Pancreas (tissue), 10 donors: ENCODE data around the gene TAS1R2. TPM values are rescaled to one million over a fixed set of nuclear protein-coding genes. Genes with fewer than 3 reads are reported as not detected.

Source experiments
- ATAC-seq, 4 donors: fragments of 200-7000 bp; cut with Tn5 transposase; one replicate each; pipeline versions ENCODE4 v1.8.0 to v1.9.1; 2020; ENCODE audit warnings: mild to moderate bottlenecking in 4 of 4, moderate library complexity in 4 of 4
- DNase-seq, 6 donors: peaks; one replicate each; pipeline ENCODE4 v3.0.0-alpha.2; 2020
- FAIRE-seq: peaks from 2 replicates; lab custom pipeline; 2012; peaks lifted over from hg19 to GRCh38; lab: Jason Lieb, UNC
- H3K27ac ChIP-seq, 4 donors: fragments of 200-600 bp; sonication (generic); 1 replicate in 3 of 4; 2 replicates in 1 of 4; pipeline versions ENCODE4 v1.5.0 to v1.8.0; 2020
- H3K27me3 ChIP-seq, 4 donors: fragments of 200-600 bp; one replicate each; pipeline ENCODE4 v1.8.0; 2021
- H3K36me3 ChIP-seq, 3 donors: fragments of 200-600 bp; sonication (generic) in 1 of 3; one replicate each; pipeline versions ENCODE4 v1.5.0 to v1.8.0; 2020 to 2021
- H3K4me1 ChIP-seq, 3 donors: fragments of 200-600 bp; one replicate each; pipeline ENCODE4 v1.8.0; 2021
- H3K4me3 ChIP-seq, 4 donors: fragments of 200-600 bp; sonication (generic) in 2 of 4; one replicate each; pipeline versions ENCODE4 v1.5.0 to v1.8.0; 2020 to 2021
- H3K9me3 ChIP-seq, 4 donors: fragments of 200-600 bp; one replicate each; pipeline ENCODE4 v1.8.0; 2021
- CTCF ChIP-seq, 4 donors: fragments of 200-600 bp; sonication (generic) in 3 of 4; IDR thresholded peaks; one replicate each; pipeline versions ENCODE4 v1.5.0 to v1.8.0; 2021; ENCODE audit warnings: antibody characterized with exemption in 4 of 4
- WGBS, 2 donors: extraction: QIAGEN DNeasy Blood & Tissue Kit; methylation state at CpG; one replicate each; pipeline ENCODE4 v1.1.7; 2013; 5-methylcytosine and 5-hydroxymethylcytosine counted together
- intact Hi-C, 3 donors: fragments of 100-400 bp; cut with DNase I; formaldehyde crosslinking; loops; one replicate each; pipeline versions ENCODE4 v1.11.1 to v1.14.2; 2022
- polyA plus RNA-seq, 2 donors: library from polyadenylated mRNA; stranded (reverse); fragments of 200-250 nt; gene quantifications; one replicate each; pipeline ENCODE4 v1.2.3, GENCODE V29; 2013
- total RNA-seq, 6 donors: library from RNA; stranded (reverse); fragmentation: NEBNext Ultra II Directional in 4 of 6; extraction: Animal tissue kit (Norgen Biotek cat#: 25700) in 4 of 6; gene quantifications; one replicate each; pipeline versions ENCODE4 v1.2.1 to v1.2.4, GENCODE V29; 2021 to 2023
- donor health status: healthy with polysubstance abuse.
- donor health status: DM: no; HTN: no; CAD: no; lungs with moderate emphysema.
- donor health status: DM: no; HTN: no; CAD: no.
- donor health status: control.
- donor health status: control.
- donor health status: Bipolar disorder and iron deficiency.
- donor health status: DM: yes; HTN: yes; CAD: no.
- donor health status: DM: no; HTN: no; CAD: no.
- donor health status: DM: no; HTN: no; CAD: no.
- donor health status: DM: yes; HTN: yes; CAD: no.

The TAS1R2 gene
- total and polyA plus RNA-seq, 8 donors, result not detected

- WGBS, 2 donors, result 83 to 88% methylated on average over 12 of the region's 12 CpGs
- Histone ChIP-seq H3K27ac (no peak overlapping the region), H3K36me3 (no peaks in the 10 kb centered on the region), H3K27me3 (no peaks in the 10 kb centered on the region), H3K4me3 (no peak overlapping the region), H3K4me1 (no peaks in the 10 kb centered on the region), H3K9me3 (no peaks in the 10 kb centered on the region)
- ATAC-seq, result no peak
- no peak for FAIRE-seq
- intact Hi-C loops, result loop anchor here in 1 of 3 donors (5.0 kb wide), 1 partner anchor 282 kb away; no protein-coding TSS in a partner anchor
- no peak for TF ChIP-seq CTCF (IDR thresholded peaks at IDR 0.05)
- DNase-seq, result peak in 1 of 6 donors; percentile 50
These were observed 19.8 kb upstream of the TAS1R2 start for GRCh38 chr1:18879215-18879790.

GRCh38 chr1:18878538-18879214 is 19.2 kb upstream of the TAS1R2 start:
- no peak for ATAC-seq
- H3K27ac ChIP-seq, result no peak overlapping the region
- 79 to 80% methylated on average over 12 of the region's 12 CpGs for WGBS, 2 donors
- H3K36me3 ChIP-seq, result no peaks in the 10 kb centered on the region
- no peaks in the 10 kb centered on the region for H3K9me3 ChIP-seq
- no peak for FAIRE-seq
- H3K4me1 ChIP-seq, result no peaks in the 10 kb centered on the region
- intact Hi-C loops, result loop anchor here in 1 of 3 donors (5.0 kb wide), 1 partner anchor 281 kb away; no protein-coding TSS in a partner anchor
- no peak for DNase-seq
- no peaks in the 10 kb centered on the region for H3K27me3 ChIP-seq
- no peak for TF ChIP-seq CTCF (IDR thresholded peaks at IDR 0.05)
- no peak overlapping the region for H3K4me3 ChIP-seq

GRCh38 chr1:18877282-18877681 is 17.8 kb upstream of the TAS1R2 start:
- no peak for ATAC-seq
- no peak for FAIRE-seq
- H3K36me3 ChIP-seq, result no peaks in the 10 kb centered on the region
- intact Hi-C loops, result loop anchor here in 1 of 3 donors (5.0 kb wide), 1 partner anchor 280 kb away; no protein-coding TSS in a partner anchor
- H3K27ac ChIP-seq, result no peak overlapping the region
- no peaks in the 10 kb centered on the region for H3K9me3 ChIP-seq
- H3K27me3 ChIP-seq, result no peaks in the 10 kb centered on the region
- H3K4me1 ChIP-seq, result no peaks in the 10 kb centered on the region
- 93 to 94% methylated on average over 35 of the region's 35 CpGs for WGBS, 2 donors
- DNase-seq, result peak in 1 of 6 donors; percentile 57
- no peak overlapping the region for H3K4me3 ChIP-seq
- TF ChIP-seq CTCF (IDR thresholded peaks at IDR 0.05), result no peak

GRCh38 chr1:18876210-18876609 is 16.8 kb upstream of the TAS1R2 start:
- TF ChIP-seq CTCF (IDR thresholded peaks at IDR 0.05), result no peak
- no peaks in the 10 kb centered on the region for H3K27me3 ChIP-seq
- H3K4me3 ChIP-seq, result no peak overlapping the region
- ATAC-seq, result no peak
- no peaks in the 10 kb centered on the region for H3K36me3 ChIP-seq
- no peak for FAIRE-seq
- no peaks in the 10 kb centered on the region for H3K4me1 ChIP-seq
- no peaks in the 10 kb centered on the region for H3K9me3 ChIP-seq
- intact Hi-C loops, result loop anchor here in 1 of 3 donors (5.0 kb wide), 1 partner anchor 279 kb away; no protein-coding TSS in a partner anchor
- no peak for DNase-seq
- WGBS, 2 donors, result 88 to 90% methylated on average over 10 of the region's 10 CpGs
- no peak overlapping the region for H3K27ac ChIP-seq

DNA sequence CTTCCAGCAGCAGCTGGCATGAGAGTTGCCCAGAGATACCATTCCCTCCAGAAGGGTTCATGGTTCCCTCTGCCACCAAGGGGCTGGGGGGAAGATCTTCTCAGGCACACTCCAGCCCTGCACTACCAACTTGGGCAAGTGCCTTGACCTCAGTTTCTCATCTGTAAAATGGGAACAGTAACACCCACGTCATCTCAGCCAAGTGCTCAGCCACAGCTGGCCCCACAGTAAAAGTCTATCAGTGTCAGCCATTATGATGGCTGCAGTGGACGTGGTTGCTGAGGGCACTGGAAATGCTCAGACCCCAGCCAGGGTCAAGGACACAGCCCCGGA is 16.3 kb upstream of the TAS1R2 start:
- no peak for TF ChIP-seq CTCF (IDR thresholded peaks at IDR 0.05)
- Histone ChIP-seq H3K36me3 (no peaks in the 10 kb centered on the region), H3K27me3 (no peaks in the 10 kb centered on the region), H3K27ac (no peak overlapping the region), H3K4me1 (no peaks in the 10 kb centered on the region), H3K4me3 (no peak overlapping the region), H3K9me3 (no peaks in the 10 kb centered on the region)
- DNase-seq, result no peak
- 70 to 73% methylated on average over 3 of the region's 3 CpGs for WGBS, 2 donors
- no peak for FAIRE-seq
- intact Hi-C loops, result loop anchor here in 1 of 3 donors (5.0 kb wide), 1 partner anchor 278 kb away; no protein-coding TSS in a partner anchor
- ATAC-seq, result no peak
